PC-9 (cell line): ENCODE results near the gene TNRC6C. TPM values are rescaled to one million over a fixed set of nuclear protein-coding genes. Genes with fewer than 3 reads are reported as not detected.

ENCODE experiments used
- BruUV-seq: library from RNA; stranded (reverse); fragments of 400-500 nt; replicated peaks from 2 replicates; lab custom pipeline; 2021; lab: Mats Ljungman, UMichigan
- CTCF ChIA-PET: fragments of 300-600 bp; sonication (Branson Sonifier 250); formaldehyde crosslinking; loops from one replicate; lab custom pipeline; 2022; ENCODE audit warnings: antibody characterized with exemption; lab: Charles Lee
- POLR2A ChIA-PET: fragments of 300-600 bp; sonication (Branson Sonifier 250); formaldehyde crosslinking; loops from one replicate; lab custom pipeline; 2022; ENCODE audit warnings: antibody characterized with exemption; ENCODE audit not compliant: unreplicated experiment; lab: Charles Lee
- DNase-seq, 2 experiments: peaks; one replicate each; pipeline versions ENCODE4 v3.0.0 to v3.0.0-alpha.2; 2015 to 2022; ENCODE audit warnings: mixed read lengths in 1 of 2
- H2AFZ ChIP-seq: fragments of 200-600 bp; sonication (generic); 2 replicates; pipeline ENCODE4 v1.8.1; 2017; ENCODE audit warnings: antibody characterized with exemption
- H3F3A ChIP-seq: fragments of 200-600 bp; sonication (generic); 2 replicates; pipeline ENCODE4 v1.8.1; 2017; ENCODE audit warnings: antibody characterized with exemption, mild to moderate bottlenecking, low read depth; ENCODE audit not compliant: insufficient read depth
- H3K27ac ChIP-seq: fragments of 200-600 bp; sonication (generic); 2 replicates; pipeline ENCODE4 v1.6.1; 2016; ENCODE audit warnings: mixed run types
- H3K27me3 ChIP-seq: fragments of 200-600 bp; sonication (generic); 2 replicates; pipeline ENCODE4 v1.6.1; 2016; ENCODE audit warnings: low read depth, mixed run types; ENCODE audit not compliant: insufficient read depth
- H3K36me3 ChIP-seq: fragments of 200-600 bp; sonication (generic); 2 replicates; pipeline ENCODE4 v1.6.1; 2016; ENCODE audit warnings: low read depth, mixed run types
- H3K4me1 ChIP-seq: fragments of 200-600 bp; sonication (generic); replicated peaks from 2 replicates; pipeline ENCODE4 v1.6.1; 2016; ENCODE audit warnings: mixed run types; ENCODE audit not compliant: insufficient read depth
- H3K4me2 ChIP-seq: fragments of 200-600 bp; sonication (generic); 2 replicates; pipeline ENCODE4 v1.6.1; 2017; ENCODE audit warnings: mixed run types
- H3K4me3 ChIP-seq: fragments of 200-600 bp; sonication (generic); 2 replicates; pipeline ENCODE4 v1.6.1; 2016; ENCODE audit warnings: mixed run types
- H3K79me2 ChIP-seq: fragments of 200-600 bp; sonication (generic); 2 replicates; pipeline ENCODE4 v1.6.1; 2017; ENCODE audit warnings: low read depth, mixed run types
- H3K9me2 ChIP-seq: fragments of 200-600 bp; sonication (generic); 2 replicates; pipeline ENCODE4 v1.8.1; 2017; ENCODE audit warnings: mild to moderate bottlenecking; ENCODE audit not compliant: insufficient read depth
- H3K9me3 ChIP-seq: fragments of 200-600 bp; sonication (generic); 2 replicates; pipeline ENCODE4 v1.8.1; 2016; ENCODE audit warnings: low read depth; ENCODE audit not compliant: insufficient read depth
- H4K20me1 ChIP-seq: fragments of 200-600 bp; sonication (generic); 2 replicates; pipeline ENCODE4 v1.8.1; 2017; ENCODE audit not compliant: insufficient read depth
- CTCF ChIP-seq: fragments of 200-600 bp; sonication (generic); conservative IDR thresholded peaks from 2 replicates; pipeline ENCODE4 v1.6.1; 2017; ENCODE audit warnings: mixed run types, antibody characterized with exemption, mild to moderate bottlenecking, moderate library complexity
- EZH2 ChIP-seq: fragments of 200-600 bp; sonication (generic); IDR thresholded peaks from 2 replicates; pipeline ENCODE4 v1.8.0; 2017; ENCODE audit warnings: antibody characterized with exemption, low read depth
- intact Hi-C: fragments of 100-400 bp; cut with micrococcal nuclease; formaldehyde crosslinking; loops from one replicate; pipeline ENCODE4 v1.10.0; 2022; ENCODE audit not compliant: unreplicated experiment
- total RNA-seq: library from RNA; stranded (reverse); gene quantifications from 2 replicates; pipeline ENCODE4 v1.2.3, GENCODE V29; 2021

TNRC6C gene
- total RNA-seq, 1 experiment from 2014 or later: 0.37 TPM

GRCh38 chr17:78051186-78051972 is 92.9 kb downstream of the TNRC6C start:
- ChIA-PET CTCF (interaction anchor here (0.6 kb wide), 1 partner anchor 11 kb away, joined by 8 read pairs; no protein-coding TSS in a partner anchor), POLR2A (no interaction called here)
- intact Hi-C loops: no loop called here
- H2AFZ ChIP-seq: no peak overlapping the region
- no peaks in the 10 kb centered on the region for H4K20me1 ChIP-seq
- H3K27me3 ChIP-seq: peaks cover 41% of the 10 kb centered on the region
- H3K36me3 ChIP-seq: no peaks in the 10 kb centered on the region
- no TSS peak for BruUV-seq
- H3K4me3 ChIP-seq: no peak overlapping the region
- DNase-seq: no peak
- H3K4me2 ChIP-seq: no peak overlapping the region
- TF ChIP-seq EZH2 (no peak), CTCF (no peak)
- H3K4me1 ChIP-seq: no peaks in the 10 kb centered on the region
- no peaks in the 10 kb centered on the region for H3K79me2 ChIP-seq
- no peaks in the 10 kb centered on the region for H3F3A ChIP-seq
- H3K9me2 ChIP-seq: no peaks in the 10 kb centered on the region
- no peaks in the 10 kb centered on the region for H3K9me3 ChIP-seq
- no peak overlapping the region for H3K27ac ChIP-seq

- Histone ChIP-seq H3K9me3 (no peaks in the 10 kb centered on the region), H3K79me2 (no peaks in the 10 kb centered on the region), H3K9me2 (no peaks in the 10 kb centered on the region), H3K4me2 (no peak overlapping the region), H3K4me1 (no peaks in the 10 kb centered on the region), H3K27me3 (peaks cover 16% of the 10 kb centered on the region), H3K27ac (no peak overlapping the region), H2AFZ (no peak overlapping the region), H3K36me3 (no peaks in the 10 kb centered on the region), H3F3A (no peaks in the 10 kb centered on the region), H4K20me1 (no peaks in the 10 kb centered on the region), H3K4me3 (no peak overlapping the region)
- TF ChIP-seq EZH2 (no peak), CTCF (no peak)
- ChIA-PET POLR2A (no interaction called here), CTCF (no interaction called here)
- no TSS peak for BruUV-seq
- intact Hi-C loops: no loop called here
- no peak for DNase-seq
These were observed 95.4 kb downstream of the TNRC6C start for GRCh38 chr17:78053777-78054468.

- H3K36me3 ChIP-seq: no peaks in the 10 kb centered on the region
- TF ChIP-seq EZH2 (no peak), CTCF (no peak)
- intact Hi-C loops: no loop called here
- no peak overlapping the region for H3K4me2 ChIP-seq
- H3K9me3 ChIP-seq: no peaks in the 10 kb centered on the region
- no peak overlapping the region for H3K4me3 ChIP-seq
- H3K79me2 ChIP-seq: no peaks in the 10 kb centered on the region
- peaks cover 5% of the 10 kb centered on the region; the same call in 1 of the 2 replicates for H3K27me3 ChIP-seq
- H3K27ac ChIP-seq: no peak overlapping the region
- no TSS peak for BruUV-seq
- no peak overlapping the region for H2AFZ ChIP-seq
- H4K20me1 ChIP-seq: no peaks in the 10 kb centered on the region
- ChIA-PET CTCF (no interaction called here), POLR2A (no interaction called here)
- H3F3A ChIP-seq: no peaks in the 10 kb centered on the region
- no peak for DNase-seq
- H3K9me2 ChIP-seq: no peaks in the 10 kb centered on the region
- H3K4me1 ChIP-seq: no peaks in the 10 kb centered on the region
These were observed 98.7 kb downstream of the TNRC6C start for GRCh38 chr17:78057113-78057740.
